HepG2 (cell line): ENCODE measurements around the gene PRKCE. TPM values are rescaled to one million over a fixed set of nuclear protein-coding genes. Genes with fewer than 3 reads are reported as not detected.

Source experiments
- ATAC-seq: fragments of 200-7000 bp; cut with Tn5 transposase; 3 replicates; pipeline ENCODE4 v1.9.1; 2020; ENCODE audit warnings: mild to moderate bottlenecking, moderate library complexity
- BruUV-seq: library from RNA; stranded (reverse); fragments of 400-500 nt; replicated peaks from 2 replicates; lab custom pipeline; 2021; lab: Mats Ljungman, UMichigan
- CTCF ChIA-PET: fragments of 300-600 bp; formaldehyde crosslinking; extraction: SDS; loops from one replicate; lab custom pipeline; 2021; ENCODE audit warnings: low total read pairs, inconsistent platforms, low intra/inter-chr PET ratio; lab: Yijun Ruan, JAX
- POLR2A ChIA-PET: fragments of 350-600 bp; sonication (Branson Sonifier 250); formaldehyde crosslinking; loops from one replicate; lab custom pipeline; 2020; ENCODE audit warnings: antibody characterized with exemption, inconsistent platforms; lab: Yijun Ruan, JAX
- DNase-seq: peaks from one replicate; pipeline ENCODE4 v3.0.0-alpha.2; 2015; ENCODE audit warnings: low spot score
- FAIRE-seq: peaks from 3 replicates; lab custom pipeline; 2011; peaks lifted over from hg19 to GRCh38; lab: Jason Lieb, UNC
- H2AFZ ChIP-seq: one replicate; pipeline ENCODE4 v1.6.1; 2011; ENCODE audit warnings: low read length, inconsistent platforms
- H3K27ac ChIP-seq: fragments of 300-600 bp; 3 replicates; pipeline ENCODE4 v1.8.0; 2011; ENCODE audit warnings: mixed run types, mild to moderate bottlenecking, mixed read lengths, low read length, inconsistent platforms; ENCODE audit not compliant: insufficient read depth; ENCODE audit errors: extremely low read length
- H3K27me3 ChIP-seq, 2 experiments: fragments of 200-600 bp in 1 of 2; 2 replicates in 1 of 2; 3 replicates in 1 of 2; pipeline versions ENCODE4 v1.6.0 to v1.8.0; 2011; ENCODE audit warnings: low read length in 2 of 2, mild to moderate bottlenecking in 2 of 2, moderate library complexity in 2 of 2, inconsistent platforms in 1 of 2; ENCODE audit not compliant: insufficient read depth in 2 of 2, control insufficient read depth in 1 of 2
- H3K36me3 ChIP-seq, 2 experiments: fragments of 200-600 bp in 1 of 2; replicated peaks in 1 of 2; 2 replicates in 1 of 2; 3 replicates in 1 of 2; pipeline versions ENCODE4 v1.5.1 to v1.8.0; 2011; ENCODE audit warnings: low read length in 2 of 2, inconsistent platforms in 1 of 2; ENCODE audit not compliant: insufficient read depth in 2 of 2, control insufficient read depth in 1 of 2
- H3K4me1 ChIP-seq: 2 replicates; pipeline ENCODE4 v1.5.1; 2012; ENCODE audit warnings: low read length, inconsistent platforms; ENCODE audit not compliant: insufficient read depth
- H3K4me2 ChIP-seq: 2 replicates; pipeline ENCODE4 v1.6.0; 2011; ENCODE audit warnings: low read depth, low read length, inconsistent platforms
- H3K4me3 ChIP-seq, 3 experiments: fragments of 200-600 bp in 1 of 3; sonication (generic), shearing (Covaris generic) in 1 of 3; replicated peaks in 1 of 3; 2 replicates each; pipeline ENCODE4 v1.5.1; 2011 to 2016; ENCODE audit warnings: low read length in 3 of 3, inconsistent platforms in 2 of 3, low read depth in 2 of 3, mild to moderate bottlenecking in 2 of 3, control low read depth in 1 of 3, mixed read lengths in 1 of 3; ENCODE audit not compliant: insufficient read depth in 1 of 3
- H3K79me2 ChIP-seq: one replicate; pipeline ENCODE4 v1.6.1; 2011; ENCODE audit warnings: low read length, inconsistent platforms; ENCODE audit not compliant: insufficient read depth
- H3K9ac ChIP-seq: 2 replicates; pipeline ENCODE4 v1.6.0; 2011; ENCODE audit warnings: mild to moderate bottlenecking, low read depth, low read length, inconsistent platforms; ENCODE audit not compliant: insufficient read depth
- H3K9me3 ChIP-seq: 2 replicates; pipeline ENCODE4 v1.5.1; 2012; ENCODE audit warnings: mild to moderate bottlenecking, low read length
- H4K20me1 ChIP-seq: 2 replicates; pipeline ENCODE4 v1.6.0; 2011; ENCODE audit warnings: inconsistent platforms, mild to moderate bottlenecking, low read length, moderate library complexity; ENCODE audit not compliant: insufficient read depth
- ARHGAP35 ChIP-seq: sonication (generic); formaldehyde crosslinking; IDR thresholded peaks from 2 replicates; pipeline ENCODE4 v1.9.0; 2022; ENCODE audit warnings: mild to moderate bottlenecking, inconsistent platforms, moderate library complexity, missing genetic modification reagents, borderline replicate concordance
- CEBPB ChIP-seq: IDR thresholded peaks from 2 replicates; pipeline ENCODE4 v1.6.1; 2011; ENCODE audit warnings: low read depth, low read length, improper control_type of control experiment, borderline replicate concordance
- HNF1B ChIP-seq: sonication (generic); formaldehyde crosslinking; IDR thresholded peaks from 2 replicates; pipeline ENCODE4 v1.5.1; 2020; ENCODE audit warnings: mild to moderate bottlenecking, moderate library complexity, missing genetic modification reagents
- PHF21A ChIP-seq: sonication (generic); formaldehyde crosslinking; IDR thresholded peaks from 2 replicates; pipeline ENCODE4 v1.5.0; 2020; ENCODE audit warnings: mild to moderate bottlenecking, missing genetic modification reagents
- PLRG1 ChIP-seq: fragments of 450-650 bp; conservative IDR thresholded peaks from 2 replicates; pipeline ENCODE4 v1.6.1; 2016
- TBL1XR1 ChIP-seq: fragments of 150-350 bp; IDR thresholded peaks from 2 replicates; pipeline ENCODE4 v1.6.1; 2014; ENCODE audit warnings: borderline replicate concordance, low read length; ENCODE audit not compliant: partially characterized antibody
- ZBTB14 ChIP-seq: sonication (generic); formaldehyde crosslinking; IDR thresholded peaks from 2 replicates; pipeline ENCODE4 v1.4.0; 2020; ENCODE audit warnings: missing genetic modification reagents
- ZNF350 ChIP-seq: sonication (generic); formaldehyde crosslinking; IDR thresholded peaks from 2 replicates; pipeline ENCODE4 v1.4.0; 2020; ENCODE audit warnings: mild to moderate bottlenecking, low read depth, missing genetic modification reagents, borderline replicate concordance
- ZNF777 ChIP-seq: sonication (generic); formaldehyde crosslinking; IDR thresholded peaks from 2 replicates; pipeline ENCODE4 v1.4.0; 2020; ENCODE audit warnings: missing genetic modification reagents
- WGBS: methylation state at CpG from one replicate; pipeline ENCODE4 v1.1.6; 2017; ENCODE audit warnings: low lambda C conversion rate; 5-methylcytosine and 5-hydroxymethylcytosine counted together
- in situ Hi-C: cut with HindIII; loops from 2 replicates; pipeline ENCODE4 v1.10.0; 2017; ENCODE audit warnings: low pct_unique_long_range_greater_than_20kb; ENCODE audit not compliant: extremely low pct_ligation_motif_present
- intact Hi-C: fragments of 100-400 bp; cut with micrococcal nuclease; formaldehyde crosslinking; loops from one replicate; pipeline ENCODE4 v1.10.0; 2022; ENCODE audit not compliant: unreplicated experiment
- polyA plus RNA-seq, 8 experiments: library from polyadenylated mRNA; depleted of rRNA in 3 of 8; stranded (reverse) in 7 of 8; unstranded in 1 of 8; fragments of >200 nt; fragmentation: Illumina TruSeq in 4 of 8; extraction: Trizol in 4 of 8; gene quantifications; 2 replicates each; pipeline versions ENCODE4 v1.2.1 to v1.2.3, GENCODE V29; 2011 to 2016; ENCODE audit warnings: low read depth in 4 of 8, missing spikeins in 1 of 8, mixed read lengths in 1 of 8; ENCODE audit not compliant: insufficient read depth in 1 of 8
- total RNA-seq, 5 experiments: library from RNA; depleted of rRNA; stranded (reverse); fragments of >200 nt; fragmentation: Illumina TruSeq; extraction: Trizol; gene quantifications; 2 replicates each; pipeline ENCODE4 v1.2.3, GENCODE V29; 2016; ENCODE audit warnings: low read depth in 1 of 5
- TF ChIP-seq, protein P1 (sequence below): sonication (generic); formaldehyde crosslinking; IDR thresholded peaks from 2 replicates; pipeline ENCODE4 v1.4.0; 2020; ENCODE audit warnings: missing genetic modification reagents
- TF ChIP-seq, protein P2 (sequence below): sonication (generic); formaldehyde crosslinking; conservative IDR thresholded peaks from 2 replicates; pipeline ENCODE4 v1.4.0; 2020; ENCODE audit warnings: missing genetic modification reagents

The PRKCE gene
- total and polyA plus RNA-seq, 2 of the 13 experiments (the other 11 are each of a cell fraction or from before 2014, with no cell fraction given), result 1.0 to 3.9 TPM

- H3K4me3 ChIP-seq, result no peak overlapping the region
- ATAC-seq (peak; percentile 84), DNase-seq (no peak), FAIRE-seq (peak; percentile 39)
- H3K27ac ChIP-seq, result no peak overlapping the region
- H3K9me3 ChIP-seq, result no peaks in the 10 kb centered on the region
- no peak overlapping the region for H2AFZ ChIP-seq
- TF ChIP-seq CEBPB (peak; percentile 22; the same call in 1 of the 2 replicates), HNF1B (CRISPR knock-in tag) (no peak)
- no peaks in the 10 kb centered on the region for H3K36me3 ChIP-seq
- intact Hi-C loops, result no loop called here
- peaks cover 10% of the 10 kb centered on the region; the same call in 1 of the 2 replicates for H3K4me1 ChIP-seq
- in situ Hi-C loops, result no loop called here
- ChIA-PET POLR2A (no interaction called here), CTCF (no interaction called here)
- no peaks in the 10 kb centered on the region for H4K20me1 ChIP-seq
- H3K79me2 ChIP-seq, result no peaks in the 10 kb centered on the region
- no TSS peak for BruUV-seq
- 13% methylated on average over 3 of the region's 3 CpGs for WGBS
- 0 out of 5 replicates have a peak, but pooled peaks cover 0 to 8% of the 10 kb centered on the region in 2 experiments for H3K27me3 ChIP-seq
- H3K9ac ChIP-seq, result no peak overlapping the region
- H3K4me2 ChIP-seq, result no peak overlapping the region
Measured at GRCh38 chr2:45623098-45623497, 28.4 kb upstream of the PRKCE start.

DNA sequence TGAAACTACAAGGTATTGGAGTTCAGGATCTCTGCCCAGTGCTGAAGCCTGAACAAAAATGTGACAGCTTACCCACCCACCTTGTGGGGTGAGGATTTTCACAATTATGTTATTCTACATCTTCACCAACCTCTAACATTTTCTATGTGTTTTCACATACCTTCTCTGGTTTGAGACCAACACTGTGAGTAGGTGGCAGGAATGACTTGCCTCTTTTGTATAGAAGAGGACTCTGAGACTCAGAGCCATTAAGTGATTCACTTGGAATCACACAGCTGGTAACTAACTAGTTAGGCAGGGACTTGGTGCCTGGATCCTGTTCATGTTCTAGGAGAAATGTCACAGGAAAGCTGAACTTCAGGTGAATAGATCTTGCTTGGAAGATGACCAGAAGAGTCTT is 25.7 kb upstream of the PRKCE start:
- H3K27me3 ChIP-seq, result 0 out of 5 replicates have a peak, but pooled peaks cover 0 to 8% of the 10 kb centered on the region in 2 experiments
- ATAC-seq, result no peak
- DNase-seq, result no peak
- no peak overlapping the region for H3K4me3 ChIP-seq
- no peaks in the 10 kb centered on the region for H4K20me1 ChIP-seq
- intact Hi-C loops, result no loop called here
- H3K9ac ChIP-seq, result no peak overlapping the region
- no peaks in the 10 kb centered on the region for H3K36me3 ChIP-seq
- ChIA-PET POLR2A (no interaction called here), CTCF (no interaction called here)
- no peaks in the 10 kb centered on the region for H3K9me3 ChIP-seq
- no TSS peak for BruUV-seq
- H3K4me2 ChIP-seq, result no peak overlapping the region
- peaks cover 10% of the 10 kb centered on the region; the same call in 1 of the 2 replicates for H3K4me1 ChIP-seq
- no peak overlapping the region for H2AFZ ChIP-seq
- FAIRE-seq, result no peak
- H3K27ac ChIP-seq, result no peak overlapping the region
- no peaks in the 10 kb centered on the region for H3K79me2 ChIP-seq
- in situ Hi-C loops, result no loop called here
- no peak for TF ChIP-seq ZBTB14
- TF ChIP-seq ARHGAP35, result no peak
- TF ChIP-seq, protein P1, sequence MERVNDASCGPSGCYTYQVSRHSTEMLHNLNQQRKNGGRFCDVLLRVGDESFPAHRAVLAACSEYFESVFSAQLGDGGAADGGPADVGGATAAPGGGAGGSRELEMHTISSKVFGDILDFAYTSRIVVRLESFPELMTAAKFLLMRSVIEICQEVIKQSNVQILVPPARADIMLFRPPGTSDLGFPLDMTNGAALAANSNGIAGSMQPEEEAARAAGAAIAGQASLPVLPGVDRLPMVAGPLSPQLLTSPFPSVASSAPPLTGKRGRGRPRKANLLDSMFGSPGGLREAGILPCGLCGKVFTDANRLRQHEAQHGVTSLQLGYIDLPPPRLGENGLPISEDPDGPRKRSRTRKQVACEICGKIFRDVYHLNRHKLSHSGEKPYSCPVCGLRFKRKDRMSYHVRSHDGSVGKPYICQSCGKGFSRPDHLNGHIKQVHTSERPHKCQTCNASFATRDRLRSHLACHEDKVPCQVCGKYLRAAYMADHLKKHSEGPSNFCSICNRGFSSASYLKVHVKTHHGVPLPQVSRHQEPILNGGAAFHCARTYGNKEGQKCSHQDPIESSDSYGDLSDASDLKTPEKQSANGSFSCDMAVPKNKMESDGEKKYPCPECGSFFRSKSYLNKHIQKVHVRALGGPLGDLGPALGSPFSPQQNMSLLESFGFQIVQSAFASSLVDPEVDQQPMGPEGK (CRISPR knock-in tag), result no peak
- no peak for TF ChIP-seq TBL1XR1
- no peak for TF ChIP-seq ZNF777 (CRISPR knock-in tag)
- TF ChIP-seq PLRG1, result no peak
- no peak for TF ChIP-seq PHF21A (CRISPR knock-in tag)
- no peak for TF ChIP-seq ZNF350 (CRISPR knock-in tag)
- TF ChIP-seq, protein P2, sequence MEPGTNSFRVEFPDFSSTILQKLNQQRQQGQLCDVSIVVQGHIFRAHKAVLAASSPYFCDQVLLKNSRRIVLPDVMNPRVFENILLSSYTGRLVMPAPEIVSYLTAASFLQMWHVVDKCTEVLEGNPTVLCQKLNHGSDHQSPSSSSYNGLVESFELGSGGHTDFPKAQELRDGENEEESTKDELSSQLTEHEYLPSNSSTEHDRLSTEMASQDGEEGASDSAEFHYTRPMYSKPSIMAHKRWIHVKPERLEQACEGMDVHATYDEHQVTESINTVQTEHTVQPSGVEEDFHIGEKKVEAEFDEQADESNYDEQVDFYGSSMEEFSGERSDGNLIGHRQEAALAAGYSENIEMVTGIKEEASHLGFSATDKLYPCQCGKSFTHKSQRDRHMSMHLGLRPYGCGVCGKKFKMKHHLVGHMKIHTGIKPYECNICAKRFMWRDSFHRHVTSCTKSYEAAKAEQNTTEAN (CRISPR knock-in tag), result no peak
